Naive thymus-derived CD4-positive, alpha-beta T cell (primary cell): ENCODE data around the gene SPIB. TPM values are rescaled to one million over a fixed set of nuclear protein-coding genes. Genes with fewer than 3 reads are reported as not detected.

Source experiments
- ATAC-seq: fragments of 150-1000 bp; cut with Tn5 transposase; 2 replicates; pipeline ENCODE4 v1.10.0; 2021; ENCODE audit warnings: mild to moderate bottlenecking, moderate library complexity
- CTCF ChIA-PET: fragments of 350-600 bp; sonication (Branson Sonifier 250); formaldehyde crosslinking; loops from one replicate; lab custom pipeline; 2021; ENCODE audit warnings: antibody characterized with exemption; lab: Charles Lee
- POLR2A ChIA-PET: fragments of 350-600 bp; sonication (Branson Sonifier 250); formaldehyde crosslinking; loops from one replicate; lab custom pipeline; 2021; ENCODE audit warnings: antibody characterized with exemption, inconsistent platforms; lab: Charles Lee
- DNase-seq, 9 donors: peaks; one replicate each; pipeline versions ENCODE4 v3.0.0 to v3.0.0-alpha.2; 2020 to 2022; ENCODE audit warnings: mixed read lengths in 1 of 9
- H3K27ac ChIP-seq: one replicate; pipeline ENCODE4 v1.7.0; 2013; ENCODE audit warnings: mild to moderate bottlenecking, low read depth, low read length, moderate library complexity
- H3K27me3 ChIP-seq, 2 donors: one replicate each; pipeline ENCODE4 v1.7.0; 2013; ENCODE audit warnings: low read length in 2 of 2, mild to moderate bottlenecking in 2 of 2, moderate library complexity in 2 of 2; ENCODE audit not compliant: control insufficient read depth in 2 of 2, insufficient read depth in 2 of 2
- H3K36me3 ChIP-seq, 3 experiments: 1 replicate in 2 of 3; 2 replicates in 1 of 3; pipeline ENCODE4 v1.7.0; 2013; ENCODE audit warnings: low read length in 3 of 3, mild to moderate bottlenecking in 3 of 3, moderate library complexity in 1 of 3; ENCODE audit not compliant: insufficient read depth in 3 of 3, control insufficient read depth in 2 of 3
- H3K4me1 ChIP-seq, 2 donors: one replicate each; pipeline ENCODE4 v1.7.0; 2013; ENCODE audit warnings: low read length in 2 of 2, mild to moderate bottlenecking in 2 of 2, moderate library complexity in 1 of 2; ENCODE audit not compliant: control insufficient read depth in 2 of 2, insufficient read depth in 2 of 2
- H3K4me3 ChIP-seq: 2 replicates; pipeline ENCODE4 v1.7.0; 2013; ENCODE audit warnings: mild to moderate bottlenecking, low read length
- H3K9me3 ChIP-seq, 3 experiments: 1 replicate in 2 of 3; 2 replicates in 1 of 3; pipeline ENCODE4 v1.7.0; 2013; ENCODE audit warnings: low read length in 3 of 3; ENCODE audit not compliant: control insufficient read depth in 2 of 3
- H3K27ac Mint-ChIP-seq, 9 donors: one replicate each; pipeline ENCODE4 v1.8.0; 2020 to 2022; ENCODE audit warnings: mixed read lengths in 9 of 9, mild to moderate bottlenecking in 8 of 9, moderate library complexity in 5 of 9, inconsistent platforms in 2 of 9
- H3K27me3 Mint-ChIP-seq, 5 donors: one replicate each; pipeline ENCODE4 v1.8.0; 2021 to 2022; ENCODE audit warnings: mixed read lengths in 5 of 5, mild to moderate bottlenecking in 1 of 5
- H3K36me3 Mint-ChIP-seq, 5 donors: one replicate each; pipeline ENCODE4 v1.8.0; 2020 to 2022; ENCODE audit warnings: mixed read lengths in 5 of 5, mild to moderate bottlenecking in 3 of 5, inconsistent platforms in 1 of 5
- H3K4me1 Mint-ChIP-seq, 7 donors: one replicate each; pipeline ENCODE4 v1.8.0; 2020 to 2022; ENCODE audit warnings: mixed read lengths in 7 of 7, mild to moderate bottlenecking in 3 of 7, inconsistent platforms in 1 of 7
- H3K4me3 Mint-ChIP-seq, 10 donors: one replicate each; pipeline ENCODE4 v1.8.0; 2020 to 2022; ENCODE audit warnings: mild to moderate bottlenecking in 10 of 10, mixed read lengths in 10 of 10, moderate library complexity in 6 of 10, inconsistent platforms in 2 of 10
- H3K9me3 Mint-ChIP-seq, 11 donors: one replicate each; pipeline ENCODE4 v1.8.0; 2020 to 2022; ENCODE audit warnings: mixed read lengths in 11 of 11, mild to moderate bottlenecking in 4 of 11, inconsistent platforms in 1 of 11, moderate library complexity in 1 of 11
- intact Hi-C, 2 donors: fragments of 100-400 bp; cut with micrococcal nuclease; formaldehyde crosslinking; loops; one replicate each; pipeline ENCODE4 v1.15.1; 2023
- polyA plus RNA-seq, 2 donors: library from polyadenylated mRNA; unstranded; fragments of 300-500 nt; fragmentation: Illumina TruSeq; gene quantifications; one replicate each; pipeline ENCODE4 v1.2.3, GENCODE V29; 2021
- total RNA-seq, 6 experiments: library from RNA in 5 of 6; stranded (reverse) in 5 of 6; gene quantifications; 1 replicate in 5 of 6; 2 replicates in 1 of 6; pipeline ENCODE4 v1.2.3 and lab custom pipeline; 2021 to 2026

The SPIB gene
- total and polyA plus RNA-seq, 7 experiments from 2014 or later = 0.19 to 7.5 (median 0.94) TPM

GRCh38 chr19:50459638-50460037, 40.9 kb downstream of the SPIB start:
- no peak overlapping the region for H3K27ac Mint-ChIP-seq
- Histone ChIP-seq H3K27ac (no peak overlapping the region), H3K36me3 (no peaks in the 10 kb centered on the region), H3K9me3 (no peaks in the 10 kb centered on the region), H3K27me3 (peaks cover 0 to 6% of the 10 kb centered on the region in 2 donors), H3K4me1 (peaks cover 0 to 5% of the 10 kb centered on the region in 2 donors), H3K4me3 (no peak overlapping the region)
- peaks cover 0 to 1% (median 0%) of the 10 kb centered on the region in 11 donors for H3K9me3 Mint-ChIP-seq
- DNase-seq (no peak), ATAC-seq (no peak)
- H3K4me3 Mint-ChIP-seq = peak overlapping the region in 1 of 10 donors; percentile 12
- intact Hi-C loops = loop anchor here in 1 of 2 donors (5.0 kb wide), 1 partner anchor 47 kb away; no protein-coding TSS in a partner anchor
- peaks cover 0 to 14% (median 4%) of the 10 kb centered on the region in 7 donors for H3K4me1 Mint-ChIP-seq
- H3K27me3 Mint-ChIP-seq = peaks cover 10 to 42% (median 28%) of the 10 kb centered on the region in 5 donors
- ChIA-PET CTCF (interaction anchor here (0.6 kb wide), 1 partner anchor 95 kb away, joined by 3 read pairs; no protein-coding TSS in a partner anchor), POLR2A (interaction anchor here (0.6 kb wide), 1 partner anchor 84 kb away, joined by 3 read pairs; no protein-coding TSS in a partner anchor)
- H3K36me3 Mint-ChIP-seq = no peaks in the 10 kb centered on the region

GRCh38 chr19:50460161-50460765, 41.5 kb downstream of the SPIB start:
- ATAC-seq = peak; percentile 30

GRCh38 chr19:50461066-50461875, 42.5 kb downstream of the SPIB start:
- intact Hi-C loops = loop anchor here (1.0 to 5.0 kb wide), 5 partner anchors 30 to 104 kb away; no protein-coding TSS in a partner anchor
- Histone ChIP-seq H3K27me3 (peaks cover 0 to 6% of the 10 kb centered on the region in 2 donors), H3K36me3 (no peaks in the 10 kb centered on the region), H3K4me3 (no peak overlapping the region), H3K27ac (no peak overlapping the region), H3K9me3 (no peaks in the 10 kb centered on the region), H3K4me1 (peaks cover 0 to 5% of the 10 kb centered on the region in 2 donors)
- Mint-ChIP-seq H3K4me3 (no peak overlapping the region), H3K9me3 (peaks cover 0 to 1% (median 0%) of the 10 kb centered on the region in 11 donors), H3K27me3 (peaks cover 10 to 44% (median 21%) of the 10 kb centered on the region in 5 donors), H3K36me3 (no peaks in the 10 kb centered on the region), H3K4me1 (peaks cover 0 to 14% (median 4%) of the 10 kb centered on the region in 7 donors), H3K27ac (peak overlapping the region in 1 of 9 donors; percentile 52)
- ATAC-seq = peak; percentile 87
- DNase-seq = peak in 8 of 9 donors; percentile 23 to 68 (median 46)
- POLR2A ChIA-PET = interaction anchor here (0.6 to 0.8 kb wide), 2 partner anchors 92 to 104 kb away, joined by 3 read pairs; no protein-coding TSS in a partner anchor
- CTCF ChIA-PET = interaction anchor here (1.2 to 1.6 kb wide), 2 partner anchors 95 to 104 kb away, joined by 3 to 13 read pairs; no protein-coding TSS in a partner anchor

More at GRCh38 chr19:50460161-50460765, 41.5 kb downstream of the SPIB start:
- intact Hi-C loops = loop anchor here in 1 of 2 donors (5.0 kb wide), 1 partner anchor 48 kb away; no protein-coding TSS in a partner anchor
- ChIA-PET CTCF (interaction anchor here (0.6 to 1.6 kb wide), 4 partner anchors 92 to 103 kb away, joined by 3 to 13 read pairs (median 6); no protein-coding TSS in a partner anchor), POLR2A (interaction anchor here (0.8 kb wide), 1 partner anchor 103 kb away, joined by 3 read pairs; no protein-coding TSS in a partner anchor)
- H3K27me3 Mint-ChIP-seq = peaks cover 10 to 49% (median 28%) of the 10 kb centered on the region in 5 donors
- H3K27ac Mint-ChIP-seq = no peak overlapping the region
- no peaks in the 10 kb centered on the region for H3K36me3 ChIP-seq
- H3K4me1 Mint-ChIP-seq = peaks cover 0 to 14% (median 4%) of the 10 kb centered on the region in 7 donors
- DNase-seq = no peak
- peaks cover 0 to 6% of the 10 kb centered on the region in 2 donors for H3K27me3 ChIP-seq
- H3K4me1 ChIP-seq = peaks cover 0 to 5% of the 10 kb centered on the region in 2 donors
- peaks cover 0 to 1% (median 0%) of the 10 kb centered on the region in 11 donors for H3K9me3 Mint-ChIP-seq
- H3K9me3 ChIP-seq = no peaks in the 10 kb centered on the region
- H3K4me3 ChIP-seq = no peak overlapping the region
- H3K27ac ChIP-seq = no peak overlapping the region
- H3K36me3 Mint-ChIP-seq = no peaks in the 10 kb centered on the region
- H3K4me3 Mint-ChIP-seq = no peak overlapping the region

GRCh38 chr19:50462970-50463369, 44.2 kb downstream of the SPIB start:
- intact Hi-C loops = loop anchor here in 1 of 2 donors (5.0 kb wide), 1 partner anchor 51 kb away; no protein-coding TSS in a partner anchor
- Histone ChIP-seq H3K27me3 (peaks cover 0 to 6% of the 10 kb centered on the region in 2 donors), H3K4me3 (no peak overlapping the region), H3K36me3 (no peaks in the 10 kb centered on the region), H3K27ac (no peak overlapping the region), H3K4me1 (peaks cover 0 to 5% of the 10 kb centered on the region in 2 donors), H3K9me3 (no peaks in the 10 kb centered on the region)
- DNase-seq (no peak), ATAC-seq (no peak)
- H3K4me3 Mint-ChIP-seq = no peak overlapping the region
- peaks cover 0 to 14% (median 4%) of the 10 kb centered on the region in 7 donors for H3K4me1 Mint-ChIP-seq
- no peaks in the 10 kb centered on the region for H3K36me3 Mint-ChIP-seq
- H3K9me3 Mint-ChIP-seq = peaks cover 0 to 1% (median 0%) of the 10 kb centered on the region in 11 donors
- CTCF ChIA-PET = interaction anchor here (1.1 to 1.3 kb wide), 2 partner anchors 94 to 106 kb away, joined by 4 to 7 read pairs; no protein-coding TSS in a partner anchor
- POLR2A ChIA-PET = interaction anchor here (0.9 kb wide), 1 partner anchor 22 kb away, joined by 3 read pairs; no protein-coding TSS in a partner anchor
- peaks cover 4 to 33% (median 19%) of the 10 kb centered on the region in 5 donors for H3K27me3 Mint-ChIP-seq
- no peak overlapping the region for H3K27ac Mint-ChIP-seq

DNA sequence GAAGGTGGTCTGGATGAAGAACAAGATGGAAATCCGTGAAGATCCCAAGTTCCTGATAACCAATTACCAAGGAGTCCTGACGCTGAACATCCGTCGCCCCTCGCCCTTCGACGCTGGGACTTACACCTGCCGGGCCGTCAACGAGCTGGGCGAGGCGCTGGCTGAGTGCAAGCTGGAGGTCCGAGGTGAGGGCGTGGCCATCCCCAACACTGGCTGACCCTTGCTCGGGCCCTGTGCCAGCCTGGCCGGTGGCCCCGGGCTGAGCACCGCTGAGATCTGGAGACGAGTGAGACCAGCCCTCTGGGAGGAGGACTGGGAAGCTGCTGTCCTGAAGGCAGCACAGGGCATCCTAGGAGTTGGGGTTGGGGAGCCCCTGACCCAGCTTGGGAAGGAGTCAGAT, 45.6 kb downstream of the SPIB start:
- Mint-ChIP-seq H3K36me3 (no peaks in the 10 kb centered on the region), H3K4me1 (peaks cover 0 to 14% (median 4%) of the 10 kb centered on the region in 7 donors), H3K9me3 (peaks cover 0 to 1% (median 0%) of the 10 kb centered on the region in 11 donors), H3K27me3 (peaks cover 4 to 43% (median 16%) of the 10 kb centered on the region in 5 donors), H3K4me3 (no peak overlapping the region), H3K27ac (no peak overlapping the region)
- Histone ChIP-seq H3K9me3 (no peaks in the 10 kb centered on the region), H3K27ac (no peak overlapping the region), H3K4me3 (no peak overlapping the region), H3K36me3 (no peaks in the 10 kb centered on the region), H3K4me1 (peaks cover 0 to 5% of the 10 kb centered on the region in 2 donors), H3K27me3 (peaks cover 0 to 2% of the 10 kb centered on the region in 2 donors)
- ChIA-PET CTCF (interaction anchor here (1.5 kb wide), 1 partner anchor 107 kb away, joined by 5 read pairs; no protein-coding TSS in a partner anchor), POLR2A (no interaction called here)
- ATAC-seq (no peak), DNase-seq (no peak)
- intact Hi-C loops = loop anchor here in 1 of 2 donors (5.0 kb wide), 1 partner anchor 52 kb away; no protein-coding TSS in a partner anchor
